HuH-7 (cell line): Measurements from ENCODE around the gene WDFY1.
"Not testable (repeated sequence)": the region's sequence is repeated elsewhere in the genome, so short reads cannot be mapped to it uniquely, and the experiment has no call there.

ENCODE experiments used
- DNase-seq: peaks from one replicate; pipeline ENCODE4 v3.0.0; 2011; ENCODE audit warnings: low spot score

WDFY1 gene

DNA sequence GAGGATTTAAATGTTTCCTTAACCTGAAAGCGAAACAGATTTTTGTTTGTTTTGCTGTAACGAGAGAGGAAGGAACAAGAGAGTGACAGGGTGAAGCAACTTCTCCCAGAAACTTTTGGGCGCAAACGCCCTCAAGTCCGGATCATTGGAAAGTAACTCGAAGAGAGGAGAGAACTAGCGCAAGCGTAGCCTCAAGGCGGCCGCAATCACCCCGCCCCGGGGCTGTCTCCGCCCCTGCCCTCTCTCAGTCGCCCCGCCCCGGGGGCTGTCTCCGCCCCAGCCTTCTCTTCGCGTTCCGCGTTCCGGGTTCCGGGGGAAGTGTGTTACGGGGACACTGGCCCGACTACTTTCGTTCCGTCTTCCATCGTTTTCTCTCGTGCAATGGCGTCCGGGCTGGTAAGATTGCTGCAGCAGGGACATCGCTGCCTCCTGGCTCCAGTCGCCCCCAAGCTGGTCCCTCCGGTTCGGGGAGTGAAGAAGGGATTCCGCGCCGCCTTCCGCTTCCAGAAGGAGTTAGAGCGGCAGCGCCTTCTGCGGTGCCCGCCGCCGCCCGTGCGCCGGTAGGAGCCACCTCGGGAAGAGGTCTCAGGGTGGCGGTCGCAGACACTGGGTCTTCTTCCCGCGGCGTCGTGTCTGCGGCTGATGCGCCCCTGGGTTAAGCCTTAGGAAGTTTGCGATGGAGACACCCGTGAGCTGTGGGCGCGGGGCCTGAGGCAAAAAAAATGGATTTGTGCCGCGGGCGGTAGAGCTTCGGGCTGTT, 12.1 kb upstream of the WDFY1 start, which contains the start of gene MRPL44:
MRPL44 (plus strand) TSS at position 372 of the 760 bp plus-strand sequence; CDS start at position 382, 10 bp downstream.
- DNase-seq = peak; percentile 69

DNA sequence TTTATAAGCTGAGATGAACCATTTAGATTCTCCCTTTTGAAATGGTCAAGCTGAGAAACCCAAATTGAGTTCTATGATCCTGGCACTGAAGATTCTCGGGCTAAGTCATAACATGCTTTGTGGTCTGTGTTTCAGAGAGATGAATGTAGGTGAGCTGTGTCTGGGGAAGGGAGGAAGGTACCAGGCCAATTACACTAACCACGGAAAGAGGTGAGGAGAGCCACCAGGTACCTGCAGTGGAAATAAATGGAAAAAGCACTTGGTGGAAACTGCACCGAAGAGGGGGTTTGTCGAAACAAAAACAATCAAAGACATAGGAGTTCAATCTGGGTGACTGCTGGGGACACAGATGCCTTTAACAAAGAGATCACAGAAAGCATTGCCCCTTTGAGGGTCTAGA, 11.2 kb upstream of the WDFY1 start:
- no peak for DNase-seq

DNA sequence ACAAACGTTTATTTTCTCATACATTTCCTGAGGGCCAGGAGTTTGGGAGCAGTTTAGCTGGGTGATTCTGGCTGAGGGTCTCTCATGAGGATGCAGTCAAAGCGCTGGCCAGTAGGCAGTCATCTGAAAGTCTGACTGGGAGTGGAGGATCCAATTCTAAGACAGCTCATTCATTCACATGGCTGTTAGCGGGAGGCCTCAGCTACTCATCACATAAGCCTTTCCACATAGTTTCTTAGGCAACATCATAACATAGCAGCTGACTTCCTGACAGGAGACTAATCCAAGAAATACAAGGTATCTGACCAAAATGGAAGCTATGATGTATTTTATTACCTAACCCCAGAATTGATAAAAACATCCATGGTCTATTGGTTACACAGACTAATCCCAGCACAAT, 9.3 kb upstream of the WDFY1 start:
- no peak for DNase-seq

GRCh38 chr2:223952280-223952968, 7.3 kb upstream of the WDFY1 start:
- no peak for DNase-seq

- DNase-seq = no peak
These were observed 5.6 kb upstream of the WDFY1 start for GRCh38 chr2:223950448-223951347.

DNA sequence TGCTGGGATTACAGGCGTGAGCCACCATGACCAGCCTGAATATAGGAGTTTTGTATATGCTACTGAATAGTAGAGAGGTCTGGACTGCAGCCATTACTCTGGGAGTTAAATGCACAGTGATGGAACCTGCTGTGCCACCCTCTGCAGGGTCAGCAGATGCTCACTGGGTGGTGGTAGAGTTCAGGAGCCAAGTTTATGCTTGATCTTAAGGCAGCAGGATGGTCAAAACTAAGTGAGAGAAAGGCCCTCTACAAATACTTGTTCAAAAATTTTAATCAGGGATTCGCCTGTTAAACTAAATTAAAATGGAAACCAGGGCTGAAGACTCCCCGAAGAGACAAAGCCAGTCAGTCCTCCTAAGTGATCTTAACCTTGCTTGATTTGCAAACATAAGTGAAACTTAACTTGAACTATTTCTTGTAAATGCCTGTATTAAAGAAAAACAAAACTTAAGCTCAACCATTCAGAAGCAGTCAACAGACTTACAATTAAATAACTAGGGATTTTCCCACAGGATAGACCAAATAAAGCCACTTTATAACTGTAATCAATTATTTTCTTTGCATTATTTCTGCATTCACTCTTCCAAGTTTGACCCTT, 4.2 kb upstream of the WDFY1 start:
- DNase-seq = no peak

DNA sequence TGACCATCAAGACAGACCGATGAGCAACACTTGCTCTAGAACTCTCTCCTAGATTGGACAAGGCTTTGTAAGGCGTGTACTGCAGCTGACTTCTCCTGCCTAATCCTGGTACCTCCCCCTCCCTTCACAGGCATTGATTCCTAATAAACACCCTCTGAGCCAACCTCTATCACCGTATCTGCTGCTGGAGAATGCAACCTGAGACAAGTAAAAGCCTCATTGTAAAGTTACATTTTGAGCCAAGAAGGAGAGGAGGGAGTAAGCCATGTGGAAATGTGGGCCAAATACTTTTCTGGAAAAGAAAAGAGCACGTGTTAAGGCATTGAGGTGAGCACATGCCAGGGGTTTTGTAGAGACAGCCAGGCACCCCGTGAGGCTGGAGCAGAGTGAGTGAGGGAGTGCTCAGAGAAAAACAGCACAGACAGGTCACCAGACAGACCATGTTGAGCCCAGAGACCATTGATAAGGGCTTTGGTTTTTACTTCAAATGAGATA, 2.6 kb upstream of the WDFY1 start:
- no peak for DNase-seq

DNA sequence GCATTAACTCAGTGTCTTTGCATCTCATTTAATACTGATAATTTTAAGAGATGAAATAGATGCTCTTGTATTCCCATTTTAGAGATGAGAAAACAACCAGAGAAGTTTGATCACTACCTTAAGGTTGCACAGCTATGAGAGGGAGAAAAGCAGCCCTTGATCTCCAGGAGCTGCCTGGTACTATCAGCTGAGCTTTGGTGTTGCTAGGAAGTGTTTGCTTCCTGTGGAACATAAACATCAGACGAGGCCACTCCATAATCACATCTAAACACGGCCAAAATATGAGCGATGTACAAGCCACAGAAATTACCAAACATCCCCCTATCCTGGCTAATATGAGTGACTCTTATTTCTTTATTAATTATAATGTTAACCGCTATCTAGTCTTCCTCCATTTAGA, 620 bp upstream of the WDFY1 start:
- DNase-seq = no peak

- DNase-seq = peak; percentile 39
These were observed 901 bp downstream of the WDFY1 start for GRCh38 chr2:223944166-223944702.

DNA sequence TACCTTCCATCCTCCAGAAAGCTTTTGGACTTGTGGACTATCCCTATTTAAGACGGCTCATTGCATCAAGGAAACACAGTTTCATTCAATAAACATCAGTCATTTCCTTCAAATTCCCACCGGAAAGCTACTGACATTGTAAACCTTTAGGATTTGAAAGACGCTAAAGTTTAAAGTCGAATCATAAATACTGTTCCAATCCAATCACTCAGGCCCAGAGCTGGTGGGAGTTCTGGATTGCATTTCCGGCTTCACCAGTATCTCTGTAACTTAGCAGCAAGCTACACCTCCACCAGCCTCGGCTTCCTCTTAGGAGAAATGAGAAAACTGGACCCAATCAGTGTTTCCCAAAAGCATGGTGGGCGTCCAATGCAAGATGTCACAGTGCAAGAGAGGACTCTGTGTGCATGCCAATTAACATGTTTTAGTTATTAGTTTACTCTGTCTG, 1.6 kb downstream of the WDFY1 start:
- peak; percentile 52 for DNase-seq

DNA sequence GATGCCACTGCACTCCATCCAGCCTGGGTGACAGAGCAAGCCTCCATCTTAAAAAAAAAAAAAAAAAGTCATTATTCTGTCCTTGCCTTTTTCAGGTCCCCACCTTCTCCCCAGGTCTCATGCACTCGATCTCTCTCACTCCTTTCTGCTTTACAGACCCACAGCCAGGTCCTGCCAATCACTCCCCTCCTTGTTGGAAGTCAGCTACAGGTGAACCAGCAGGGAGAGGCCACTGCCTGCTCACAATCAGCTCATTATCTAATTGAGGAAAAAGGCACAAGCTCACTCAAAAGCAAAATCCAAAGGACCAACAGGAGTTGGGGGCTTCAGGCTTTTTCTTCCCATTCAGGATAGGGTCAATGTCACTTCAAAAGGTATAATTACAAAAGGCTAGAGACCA, 2.0 kb downstream of the WDFY1 start:
- DNase-seq = no peak

- DNase-seq = no peak
These were observed 3.4 kb downstream of the WDFY1 start for GRCh38 chr2:223941579-223942277.

- not testable (repeated sequence) for DNase-seq
These were observed 5.7 kb downstream of the WDFY1 start for GRCh38 chr2:223939438-223939837.

DNA sequence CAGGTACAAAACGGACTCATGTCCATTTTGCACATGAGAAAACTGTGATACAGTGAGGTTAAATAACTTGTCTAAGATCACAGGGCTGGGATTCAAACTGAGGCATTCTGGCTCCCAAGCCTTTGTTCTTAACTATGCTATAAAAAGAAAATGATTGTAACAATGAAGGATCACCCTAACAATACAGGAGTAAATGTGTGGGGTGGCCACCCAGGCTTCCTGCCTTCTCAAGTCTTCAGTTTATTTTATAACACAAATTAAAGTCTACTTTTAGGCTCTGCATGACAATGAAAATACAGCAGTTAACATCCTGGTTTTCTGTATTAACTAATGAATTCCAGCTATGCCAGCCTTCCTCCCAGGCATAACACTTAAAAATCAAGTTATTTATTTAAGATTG, 7.6 kb downstream of the WDFY1 start:
- DNase-seq = no peak

- no peak for DNase-seq
These were observed 8.2 kb downstream of the WDFY1 start for GRCh38 chr2:223936862-223937326.

GRCh38 chr2:223935459-223936125, 9.5 kb downstream of the WDFY1 start:
- DNase-seq = no peak

DNA sequence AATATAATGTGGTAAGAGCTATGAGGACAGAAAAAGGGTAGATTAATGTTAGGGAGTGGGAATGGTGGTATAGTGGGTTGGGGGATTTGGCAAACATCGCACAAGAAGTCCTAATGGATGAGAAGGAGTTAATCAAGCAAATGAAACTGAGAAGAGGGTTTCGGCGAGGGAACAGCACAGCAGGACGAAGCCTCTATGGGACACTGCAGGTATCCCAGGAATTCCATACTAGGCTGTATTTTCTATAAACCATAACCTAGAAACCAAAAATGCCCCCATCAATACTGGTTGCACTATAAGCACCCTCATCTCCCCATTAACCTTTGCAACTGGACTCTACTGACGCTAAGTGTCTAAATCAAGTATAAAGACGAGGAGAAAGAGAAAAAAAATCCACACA, 10.3 kb downstream of the WDFY1 start:
- no peak for DNase-seq

DNA sequence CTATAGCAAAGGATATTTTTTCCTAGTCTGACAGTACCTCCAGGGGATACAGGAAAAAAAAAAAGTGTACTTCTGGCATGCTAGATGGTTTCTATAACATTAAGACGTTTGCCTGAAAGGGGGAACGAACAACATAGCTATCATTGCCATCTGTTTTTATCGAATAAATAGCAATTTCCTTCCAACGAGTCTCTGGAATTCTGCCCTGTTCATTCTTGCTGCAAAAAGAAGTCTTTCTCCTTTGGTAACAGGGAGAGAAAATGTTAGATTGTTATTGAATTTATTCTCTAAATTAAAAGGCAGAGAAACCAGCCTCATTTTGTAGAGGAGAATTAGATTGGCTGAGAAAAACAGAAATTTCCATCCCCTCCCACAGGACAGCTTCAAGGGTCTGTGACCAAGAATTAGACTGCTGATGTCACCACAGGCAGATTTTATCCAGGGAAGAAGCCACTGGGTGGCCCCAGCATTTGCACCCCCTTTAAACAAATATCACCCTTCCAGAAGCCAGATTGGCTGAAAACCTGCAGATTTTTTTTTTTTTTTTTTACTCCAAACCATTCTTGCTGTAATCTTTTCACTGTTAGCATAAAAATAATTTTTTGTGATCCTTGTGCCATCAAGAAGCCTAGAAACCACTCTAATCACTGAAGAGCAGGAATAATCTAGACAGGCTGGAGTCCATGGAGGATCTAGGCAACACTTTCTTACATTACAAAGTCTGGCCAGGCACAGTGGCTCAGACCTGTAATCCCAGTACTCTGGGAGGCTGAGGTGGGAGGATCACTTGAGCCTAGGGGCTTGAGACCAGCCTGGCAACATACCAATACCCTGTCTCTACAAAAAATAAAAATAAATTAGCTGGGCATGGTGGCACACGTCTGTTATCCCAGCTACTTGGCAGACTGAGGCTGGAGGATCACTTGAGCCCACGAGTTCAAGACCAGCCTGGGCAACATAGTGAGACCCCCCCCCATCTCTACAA, 12.0 kb downstream of the WDFY1 start:
- no peak for DNase-seq
